OCI-LY7 (cell line): Measurements from ENCODE around the gene TMEM44.

Source experiments
- CTCF ChIP-seq: fragments of 200-600 bp; sonication (generic); conservative IDR thresholded peaks from 2 replicates; pipeline ENCODE4 v1.5.1; 2014; ENCODE audit warnings: mild to moderate bottlenecking, antibody characterized with exemption, low read length, moderate library complexity, mixed read lengths
- EZH2phosphoT487 ChIP-seq: fragments of 200-600 bp; sonication (generic); IDR thresholded peaks from 2 replicates; pipeline ENCODE4 v1.6.1; 2018; ENCODE audit warnings: low read depth, borderline replicate concordance, mild to moderate bottlenecking, mixed run types, antibody characterized with exemption, low read length, moderate library complexity, mixed read lengths

- TF ChIP-seq CTCF (no peak), EZH2phosphoT487 (no peak)
Observed at GRCh38 chr3:194632226-194632808, 902 bp downstream of the TMEM44 start.
